Pancreas (tissue), 10 donors: Measurements from ENCODE around the gene TMEM9. TPM values are rescaled to one million over a fixed set of nuclear protein-coding genes. Genes with fewer than 3 reads are reported as not detected.

Experiments
- ATAC-seq, 4 donors: fragments of 200-7000 bp; cut with Tn5 transposase; one replicate each; pipeline versions ENCODE4 v1.8.0 to v1.9.1; 2020; ENCODE audit warnings: mild to moderate bottlenecking in 4 of 4, moderate library complexity in 4 of 4
- DNase-seq, 6 donors: peaks; one replicate each; pipeline ENCODE4 v3.0.0-alpha.2; 2020
- FAIRE-seq: peaks from 2 replicates; lab custom pipeline; 2012; peaks lifted over from hg19 to GRCh38; lab: Jason Lieb, UNC
- H3K27ac ChIP-seq, 4 donors: fragments of 200-600 bp; sonication (generic); 1 replicate in 3 of 4; 2 replicates in 1 of 4; pipeline versions ENCODE4 v1.5.0 to v1.8.0; 2020
- H3K27me3 ChIP-seq, 4 donors: fragments of 200-600 bp; one replicate each; pipeline ENCODE4 v1.8.0; 2021
- H3K36me3 ChIP-seq, 3 donors: fragments of 200-600 bp; sonication (generic) in 1 of 3; one replicate each; pipeline versions ENCODE4 v1.5.0 to v1.8.0; 2020 to 2021
- H3K4me1 ChIP-seq, 3 donors: fragments of 200-600 bp; one replicate each; pipeline ENCODE4 v1.8.0; 2021
- H3K4me3 ChIP-seq, 4 donors: fragments of 200-600 bp; sonication (generic) in 2 of 4; one replicate each; pipeline versions ENCODE4 v1.5.0 to v1.8.0; 2020 to 2021
- H3K9me3 ChIP-seq, 4 donors: fragments of 200-600 bp; one replicate each; pipeline ENCODE4 v1.8.0; 2021
- CTCF ChIP-seq, 4 donors: fragments of 200-600 bp; sonication (generic) in 3 of 4; IDR thresholded peaks; one replicate each; pipeline versions ENCODE4 v1.5.0 to v1.8.0; 2021; ENCODE audit warnings: antibody characterized with exemption in 4 of 4
- WGBS, 2 donors: extraction: QIAGEN DNeasy Blood & Tissue Kit; methylation state at CpG; one replicate each; pipeline ENCODE4 v1.1.7; 2013; 5-methylcytosine and 5-hydroxymethylcytosine counted together
- intact Hi-C, 3 donors: fragments of 100-400 bp; cut with DNase I; formaldehyde crosslinking; loops; one replicate each; pipeline versions ENCODE4 v1.11.1 to v1.14.2; 2022
- polyA plus RNA-seq, 2 donors: library from polyadenylated mRNA; stranded (reverse); fragments of 200-250 nt; gene quantifications; one replicate each; pipeline ENCODE4 v1.2.3, GENCODE V29; 2013
- total RNA-seq, 6 donors: library from RNA; stranded (reverse); fragmentation: NEBNext Ultra II Directional in 4 of 6; extraction: Animal tissue kit (Norgen Biotek cat#: 25700) in 4 of 6; gene quantifications; one replicate each; pipeline versions ENCODE4 v1.2.1 to v1.2.4, GENCODE V29; 2021 to 2023
- donor health status: healthy with polysubstance abuse.
- donor health status: DM: no; HTN: no; CAD: no; lungs with moderate emphysema.
- donor health status: DM: no; HTN: no; CAD: no.
- donor health status: control.
- donor health status: control.
- donor health status: Bipolar disorder and iron deficiency.
- donor health status: DM: yes; HTN: yes; CAD: no.
- donor health status: DM: no; HTN: no; CAD: no.
- donor health status: DM: no; HTN: no; CAD: no.
- donor health status: DM: yes; HTN: yes; CAD: no.

TMEM9 gene
- total and polyA plus RNA-seq, 8 donors: 21.3 to 87.7 (median 37.5) TPM

DNA sequence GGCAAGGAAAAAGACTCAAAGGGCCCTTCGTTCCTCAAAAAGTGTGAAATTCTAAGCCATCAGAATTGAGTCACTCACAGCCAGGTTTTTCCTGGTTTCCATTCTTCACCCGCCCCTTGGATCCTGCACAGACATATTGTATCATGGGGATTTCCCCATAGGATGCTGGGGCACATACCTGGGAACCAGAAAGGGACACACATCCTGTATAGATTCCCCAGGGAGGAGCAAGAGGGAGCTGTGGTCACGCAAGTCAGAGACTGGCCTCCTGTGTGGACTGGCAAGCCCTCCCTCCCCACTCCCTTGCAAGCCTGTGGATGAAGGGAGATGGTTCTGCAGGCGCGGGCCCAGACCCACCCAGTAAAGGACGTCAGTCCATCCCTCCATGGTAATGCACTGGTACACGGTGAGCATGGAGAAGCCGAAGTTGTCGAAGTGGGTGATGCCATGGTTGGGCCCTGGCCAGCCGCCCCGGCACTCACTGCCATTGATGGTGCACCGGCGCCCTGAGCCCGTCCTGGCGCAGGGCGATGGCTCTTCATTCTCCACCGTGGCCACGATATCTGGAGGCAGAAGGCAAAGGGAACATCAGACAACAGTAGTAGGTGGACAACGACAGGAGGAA, 65.3 kb downstream of the TMEM9 start:
- no peaks in the 10 kb centered on the region for H3K36me3 ChIP-seq
- H3K4me3 ChIP-seq: no peak overlapping the region
- H3K9me3 ChIP-seq: no peaks in the 10 kb centered on the region
- WGBS, 2 donors: 87 to 89% methylated on average over 19 of the region's 19 CpGs
- DNase-seq (peak in 1 of 6 donors; percentile 24), ATAC-seq (no peak), FAIRE-seq (no peak)
- no peak overlapping the region for H3K27ac ChIP-seq
- no peaks in the 10 kb centered on the region for H3K4me1 ChIP-seq
- no peaks in the 10 kb centered on the region for H3K27me3 ChIP-seq
- intact Hi-C loops: loop anchor here in 1 of 3 donors (10.0 kb wide), 1 partner anchor 136 kb away; no protein-coding TSS in a partner anchor
- TF ChIP-seq CTCF (IDR thresholded peaks at IDR 0.05): no peak

GRCh38 chr1:201088395-201088794, 65.9 kb downstream of the TMEM9 start:
- ATAC-seq (no peak), DNase-seq (no peak), FAIRE-seq (no peak)
- Histone ChIP-seq H3K27ac (no peak overlapping the region), H3K4me1 (no peaks in the 10 kb centered on the region), H3K4me3 (no peak overlapping the region), H3K27me3 (no peaks in the 10 kb centered on the region), H3K9me3 (no peaks in the 10 kb centered on the region), H3K36me3 (no peaks in the 10 kb centered on the region)
- intact Hi-C loops: loop anchor here in 1 of 3 donors (10.0 kb wide), 1 partner anchor 136 kb away; no protein-coding TSS in a partner anchor
- WGBS, 2 donors: 48 to 52% methylated on average over 4 of the region's 4 CpGs
- TF ChIP-seq CTCF (IDR thresholded peaks at IDR 0.05): no peak

- FAIRE-seq (no peak), DNase-seq (peak; percentile 62 to 85 (median 78)), ATAC-seq (peak; percentile 94 to 100 (median 98))
- Histone ChIP-seq H3K4me1 (no peaks in the 10 kb centered on the region), H3K36me3 (no peaks in the 10 kb centered on the region), H3K27me3 (no peaks in the 10 kb centered on the region), H3K4me3 (no peak overlapping the region), H3K9me3 (no peaks in the 10 kb centered on the region), H3K27ac (no peak overlapping the region)
- peak; percentile 44 to 57 (median 50) for TF ChIP-seq CTCF (IDR thresholded peaks at IDR 0.05)
- 57 to 62% methylated on average over 12 of the region's 12 CpGs for WGBS, 2 donors
- intact Hi-C loops: loop anchor here in 1 of 3 donors (10.0 kb wide), 1 partner anchor 139 kb away; no protein-coding TSS in a partner anchor
These were observed 68.2 kb downstream of the TMEM9 start for GRCh38 chr1:201085902-201086735.

Other genes with a start within 250 kb of the TMEM9 start
- 1 to 10 TPM in 2 of 6 donors, under 1 TPM in 4; 0.51 to 2.5 (median 0.93) TPM for gene KIF21B, start 130.8 kb downstream of the TMEM9 start, total RNA-seq
- 1 to 10 TPM in 1 of 2 donors, under 1 TPM in 1; 0.84 to 1.0 TPM for gene KIF21B, start 130.8 kb downstream of the TMEM9 start, polyA plus RNA-seq
- not detected for gene CACNA1S, start 42.0 kb downstream of the TMEM9 start, total RNA-seq
- under 1 TPM in 1 of 2 donors, not detected in 1; under 0.01 TPM for gene CACNA1S, start 42.0 kb downstream of the TMEM9 start, polyA plus RNA-seq
- 1 to 10 TPM in 5 of 6 donors, under 1 TPM in 1; 0.61 to 1.6 (median 1.4) TPM for gene ASCL5, start 27.3 kb downstream of the TMEM9 start, total RNA-seq
- under 1 TPM; 0.16 to 0.72 TPM for gene ASCL5, start 27.3 kb downstream of the TMEM9 start, polyA plus RNA-seq
- gene IGFN1, start 36.4 kb upstream of the TMEM9 start, total RNA-seq: 10 to 100 TPM in 3 of 6 donors, 1 to 10 TPM in 3; 4.1 to 35.1 (median 10.0) TPM
- gene IGFN1, start 36.4 kb upstream of the TMEM9 start, polyA plus RNA-seq: 10 to 100 TPM; 37.8 to 48.4 TPM
- under 1 TPM in 5 of 6 donors, not detected in 1; 0.04 to 0.37 (median 0.06) TPM for gene PKP1, start 129.0 kb upstream of the TMEM9 start, total RNA-seq
- gene PKP1, start 129.0 kb upstream of the TMEM9 start, polyA plus RNA-seq: under 1 TPM; 0.12 to 0.15 TPM
- 1 to 10 TPM in 2 of 6 donors, under 1 TPM in 4; 0.06 to 3.0 (median 0.70) TPM for gene TNNT2, start 223.2 kb upstream of the TMEM9 start, total RNA-seq
- gene TNNT2, start 223.2 kb upstream of the TMEM9 start, polyA plus RNA-seq: 1 to 10 TPM; 2.4 to 7.0 TPM
- gene LAD1, start 244.8 kb upstream of the TMEM9 start, total RNA-seq: 10 to 100 TPM; 28.7 to 62.5 (median 44.3) TPM
- gene LAD1, start 244.8 kb upstream of the TMEM9 start, polyA plus RNA-seq: 10 to 100 TPM; 37.3 to 56.3 TPM